SU-DHL-6 (cell line): ENCODE data around the gene CHL1.

ENCODE experiments used
- EZH2phosphoT487 ChIP-seq: fragments of 200-600 bp; sonication (generic), shearing (Covaris generic); conservative IDR thresholded peaks from 2 replicates; pipeline ENCODE4 v1.6.1; 2018; ENCODE audit warnings: mild to moderate bottlenecking, antibody characterized with exemption, low read length, moderate library complexity, mixed read lengths
- TF ChIP-seq, protein P1 (sequence below): fragments of 200-600 bp; sonication (generic); IDR thresholded peaks from one replicate; pipeline ENCODE4 v1.5.1; 2017; ENCODE audit warnings: antibody characterized with exemption, mild to moderate bottlenecking, low read length, moderate library complexity; ENCODE audit not compliant: insufficient read depth, poor library complexity, severe bottlenecking

DNA sequence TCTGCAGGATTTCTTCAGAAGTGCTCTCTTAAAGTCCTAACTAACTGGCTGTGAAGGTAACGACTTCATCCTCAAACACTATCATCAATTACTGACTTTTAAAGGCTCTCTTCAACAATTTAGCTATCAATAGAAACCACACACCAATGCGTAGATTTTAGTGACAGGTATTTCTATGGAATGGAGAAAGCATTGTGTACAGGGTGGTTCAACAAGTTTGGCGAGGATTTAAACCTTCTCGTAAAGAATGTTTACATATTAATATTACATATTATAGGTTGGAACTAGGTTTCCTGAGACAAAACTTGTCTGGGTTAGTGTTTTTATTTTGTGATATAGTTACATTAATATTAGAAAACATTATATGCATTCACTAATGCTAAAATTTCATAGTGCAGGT is 233.6 kb downstream of the CHL1 start:
- TF ChIP-seq, protein P1, sequence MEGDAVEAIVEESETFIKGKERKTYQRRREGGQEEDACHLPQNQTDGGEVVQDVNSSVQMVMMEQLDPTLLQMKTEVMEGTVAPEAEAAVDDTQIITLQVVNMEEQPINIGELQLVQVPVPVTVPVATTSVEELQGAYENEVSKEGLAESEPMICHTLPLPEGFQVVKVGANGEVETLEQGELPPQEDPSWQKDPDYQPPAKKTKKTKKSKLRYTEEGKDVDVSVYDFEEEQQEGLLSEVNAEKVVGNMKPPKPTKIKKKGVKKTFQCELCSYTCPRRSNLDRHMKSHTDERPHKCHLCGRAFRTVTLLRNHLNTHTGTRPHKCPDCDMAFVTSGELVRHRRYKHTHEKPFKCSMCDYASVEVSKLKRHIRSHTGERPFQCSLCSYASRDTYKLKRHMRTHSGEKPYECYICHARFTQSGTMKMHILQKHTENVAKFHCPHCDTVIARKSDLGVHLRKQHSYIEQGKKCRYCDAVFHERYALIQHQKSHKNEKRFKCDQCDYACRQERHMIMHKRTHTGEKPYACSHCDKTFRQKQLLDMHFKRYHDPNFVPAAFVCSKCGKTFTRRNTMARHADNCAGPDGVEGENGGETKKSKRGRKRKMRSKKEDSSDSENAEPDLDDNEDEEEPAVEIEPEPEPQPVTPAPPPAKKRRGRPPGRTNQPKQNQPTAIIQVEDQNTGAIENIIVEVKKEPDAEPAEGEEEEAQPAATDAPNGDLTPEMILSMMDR = no peak
- TF ChIP-seq EZH2phosphoT487 = no peak
